Ovary (tissue), 3 donors: ENCODE measurements around the gene LRRN3.

Experiments used
- POLR2A ChIP-seq: fragments of 450-650 bp; IDR thresholded peaks from one replicate; pipeline ENCODE4 v1.6.1; 2017; ENCODE audit warnings: antibody characterized with exemption, mild to moderate bottlenecking, moderate library complexity
- TF ChIP-seq, protein P1 (sequence below), 3 donors: fragments of 450-650 bp in 2 of 3; fragments of 200-600 bp in 1 of 3; IDR thresholded peaks; one replicate each; pipeline versions ENCODE4 v1.5.1 to v1.8.0; 2016 to 2022; ENCODE audit warnings: antibody characterized with exemption in 3 of 3, mild to moderate bottlenecking in 1 of 3
- donor health status: DM: no; HTN: no; CAD: no.

DNA sequence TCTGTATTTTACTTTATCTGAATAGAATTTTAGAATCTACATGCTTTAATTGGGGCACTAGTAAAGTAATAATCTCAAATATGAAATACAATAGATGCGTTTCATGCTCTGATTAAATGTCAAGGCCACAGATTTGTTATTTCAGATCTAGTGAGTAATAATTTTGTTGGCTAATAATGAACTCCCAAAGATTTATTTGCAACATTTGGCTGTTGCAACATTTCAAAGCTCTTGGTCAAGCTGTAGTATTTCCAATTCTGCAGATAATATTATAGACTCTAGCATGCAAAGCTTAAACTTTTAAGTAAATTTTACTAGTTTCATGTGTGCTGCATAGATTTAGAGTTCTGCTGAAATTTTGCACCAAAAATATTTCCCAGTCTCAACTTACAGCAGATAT is 16.7 kb downstream of the LRRN3 start:
- TF ChIP-seq, protein P1, sequence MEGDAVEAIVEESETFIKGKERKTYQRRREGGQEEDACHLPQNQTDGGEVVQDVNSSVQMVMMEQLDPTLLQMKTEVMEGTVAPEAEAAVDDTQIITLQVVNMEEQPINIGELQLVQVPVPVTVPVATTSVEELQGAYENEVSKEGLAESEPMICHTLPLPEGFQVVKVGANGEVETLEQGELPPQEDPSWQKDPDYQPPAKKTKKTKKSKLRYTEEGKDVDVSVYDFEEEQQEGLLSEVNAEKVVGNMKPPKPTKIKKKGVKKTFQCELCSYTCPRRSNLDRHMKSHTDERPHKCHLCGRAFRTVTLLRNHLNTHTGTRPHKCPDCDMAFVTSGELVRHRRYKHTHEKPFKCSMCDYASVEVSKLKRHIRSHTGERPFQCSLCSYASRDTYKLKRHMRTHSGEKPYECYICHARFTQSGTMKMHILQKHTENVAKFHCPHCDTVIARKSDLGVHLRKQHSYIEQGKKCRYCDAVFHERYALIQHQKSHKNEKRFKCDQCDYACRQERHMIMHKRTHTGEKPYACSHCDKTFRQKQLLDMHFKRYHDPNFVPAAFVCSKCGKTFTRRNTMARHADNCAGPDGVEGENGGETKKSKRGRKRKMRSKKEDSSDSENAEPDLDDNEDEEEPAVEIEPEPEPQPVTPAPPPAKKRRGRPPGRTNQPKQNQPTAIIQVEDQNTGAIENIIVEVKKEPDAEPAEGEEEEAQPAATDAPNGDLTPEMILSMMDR (IDR thresholded peaks at IDR 0.05): no peak
- TF ChIP-seq POLR2A: no peak
